Esophagus squamous epithelium (tissue), 4 donors: ENCODE measurements around the gene PPFIA2.

ENCODE experiments used
- CTCF ChIP-seq, 6 experiments: fragments of 450-650 bp in 4 of 6; fragments of 200-600 bp in 2 of 6; sonication (generic) in 2 of 6; IDR thresholded peaks; one replicate each; pipeline ENCODE4 v1.5.1; 2016 to 2019; ENCODE audit warnings: antibody characterized with exemption in 6 of 6, mild to moderate bottlenecking in 4 of 6, moderate library complexity in 4 of 6
- POLR2A ChIP-seq, 4 donors: fragments of 450-650 bp; IDR thresholded peaks; one replicate each; pipeline ENCODE4 v1.6.1; 2017; ENCODE audit warnings: antibody characterized with exemption in 4 of 4, mild to moderate bottlenecking in 4 of 4, moderate library complexity in 3 of 4

DNA sequence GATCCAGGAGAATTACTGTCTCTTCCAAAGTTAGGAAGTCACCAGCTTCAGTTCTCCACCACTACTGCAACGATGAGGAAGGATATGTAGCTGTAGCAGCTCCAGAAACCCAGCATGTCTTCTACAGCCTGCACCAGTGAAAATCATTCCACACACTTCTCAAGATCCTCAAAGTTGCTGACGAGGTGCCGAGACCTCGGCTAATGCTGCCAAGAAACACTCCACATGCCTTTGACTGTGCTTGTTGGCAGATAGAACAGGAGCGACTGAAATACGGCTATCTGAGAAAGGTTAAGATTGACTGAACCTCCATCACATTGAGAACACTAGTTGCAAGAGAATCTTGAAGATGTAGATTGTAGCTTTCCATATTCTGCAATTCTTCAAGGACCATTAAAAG is 241.9 kb downstream of the PPFIA2 start:
- TF ChIP-seq CTCF (IDR thresholded peaks at IDR 0.05) (no peak), POLR2A (IDR thresholded peaks at IDR 0.05) (no peak)
